ENCODE data around the gene RUNX2.

GRCh38 chr6:45657226-45657625 is 329.1 kb downstream of the RUNX2 start:
- no peak for TF ChIP-seq CTCF (conservative IDR thresholded peaks at IDR 0.05)
- no peak for TF ChIP-seq ZFX (IDR thresholded peaks at IDR 0.05)

All from C4-2B (cell line).